HG03342 (cell line): ENCODE results near the gene MROH2A.
"Not testable (repeated sequence)": the region's sequence is repeated elsewhere in the genome, so short reads cannot be mapped to it uniquely, and the experiment has no call there.

ENCODE experiments used
- ATAC-seq: cut with Tn5 transposase; IDR thresholded peaks from one replicate; pipeline ENCODE4 v1.9.1; 2021; ENCODE audit warnings: mild to moderate bottlenecking, moderate library complexity; ENCODE audit not compliant: unreplicated experiment

The MROH2A gene

GRCh38 chr2:233778030-233778429 lies at the start of gene MROH2A:
Gene MROH2A, plus strand, starts transcription at chr2:233778330. Its CDS starts 1,029 bp downstream, at chr2:233779359.
- ATAC-seq: no peak

- no peak for ATAC-seq
Measured at GRCh38 chr2:233728723-233729301, 49.3 kb upstream of the MROH2A start, which contains the start of gene UGT1A3. Gene UGT1A3, plus strand, starts transcription at chr2:233729042. Its CDS starts 85 bp downstream, at chr2:233729127.

- not testable (repeated sequence) for ATAC-seq
Measured at GRCh38 chr2:233736868-233737653, 41.1 kb upstream of the MROH2A start.

GRCh38 chr2:233740870-233741269 lies 37.3 kb upstream of the MROH2A start:
- no peak for ATAC-seq

GRCh38 chr2:233743464-233744259 lies 34.5 kb upstream of the MROH2A start:
- ATAC-seq: no peak

GRCh38 chr2:233745073-233745755 lies 32.9 kb upstream of the MROH2A start:
- no peak for ATAC-seq

- ATAC-seq: not testable (repeated sequence)
Measured at GRCh38 chr2:233745838-233746237, 32.3 kb upstream of the MROH2A start.

- no peak for ATAC-seq
Measured at GRCh38 chr2:233746475-233747282, 31.5 kb upstream of the MROH2A start.

GRCh38 chr2:233747283-233747544 lies 30.9 kb upstream of the MROH2A start:
- ATAC-seq: no peak

- ATAC-seq: not testable (repeated sequence)
Measured at GRCh38 chr2:233750689-233751088, 27.4 kb upstream of the MROH2A start.

GRCh38 chr2:233751212-233752009 lies 26.7 kb upstream of the MROH2A start:
- not testable (repeated sequence) for ATAC-seq

GRCh38 chr2:233754872-233755611 lies 23.1 kb upstream of the MROH2A start:
- ATAC-seq: no peak

- ATAC-seq: no peak
Measured at GRCh38 chr2:233756429-233757081, 21.6 kb upstream of the MROH2A start.

GRCh38 chr2:233758141-233758540 lies 20.0 kb upstream of the MROH2A start:
- no peak for ATAC-seq

- ATAC-seq: no peak
Measured at GRCh38 chr2:233758849-233759248, 19.3 kb upstream of the MROH2A start.

GRCh38 chr2:233760043-233760442 lies 18.1 kb upstream of the MROH2A start, which contains the start of gene UGT1A1:
Gene UGT1A1, plus strand, starts transcription at chr2:233760270. Its CDS starts 18 bp downstream, at chr2:233760288.
- no peak for ATAC-seq

GRCh38 chr2:233761040-233761769 lies 16.9 kb upstream of the MROH2A start:
- ATAC-seq: no peak

GRCh38 chr2:233764264-233764663 lies 13.9 kb upstream of the MROH2A start:
- ATAC-seq: no peak
